ENCODE data around the gene PSD.

PSD gene

GRCh38 chr10:102384053-102384452, 34.5 kb downstream of the PSD start:
- Histone ChIP-seq H3K4me3 (ENCODE audit: insufficient read depth, low read depth, low read length) (no peak overlapping the region), H3K27me3 (ENCODE audit: control insufficient read depth, insufficient read depth, low read length, poor library complexity, severe bottlenecking) (peaks cover 3% of the 10 kb centered on the region), H3K4me1 (ENCODE audit: control insufficient read depth, insufficient read depth, low read length) (no peaks in the 10 kb centered on the region), H3K36me3 (ENCODE audit: control insufficient read depth, insufficient read depth, low read length) (peaks cover 28% of the 10 kb centered on the region), H3K9me3 (ENCODE audit: control insufficient read depth, low read length) (no peaks in the 10 kb centered on the region), H3K27ac (ENCODE audit: insufficient read depth, low read depth, low read length, poor library complexity, severe bottlenecking) (no peak overlapping the region)
- WGBS, 2 experiments: 55 to 58% methylated on average over 6 of the region's 6 CpGs

DNA sequence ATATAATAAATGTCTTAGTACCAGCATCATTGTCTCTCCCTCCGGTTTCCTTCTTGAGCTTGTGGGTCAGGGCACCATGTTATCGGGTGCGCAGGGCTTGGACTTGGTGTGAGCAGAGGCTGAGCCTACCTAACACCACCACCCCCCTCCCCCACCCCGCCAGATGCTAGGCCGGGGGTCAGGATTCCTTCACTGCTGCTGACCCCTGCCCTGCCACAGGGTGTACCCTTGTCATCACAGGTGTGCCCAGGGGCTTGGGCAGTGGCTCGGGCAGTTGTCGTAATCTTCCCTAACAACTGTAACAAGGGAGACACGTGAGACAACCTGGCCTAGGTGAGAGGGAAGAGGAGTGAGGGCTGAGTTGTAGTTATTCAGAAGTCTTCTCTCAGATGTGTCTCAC, 35.7 kb downstream of the PSD start:
- 91 to 95% methylated on average over 8 of the region's 8 CpGs for WGBS, 2 experiments
- Histone ChIP-seq H3K27ac (ENCODE audit: insufficient read depth, low read depth, low read length, poor library complexity, severe bottlenecking) (no peak overlapping the region), H3K4me1 (ENCODE audit: control insufficient read depth, insufficient read depth, low read length) (no peaks in the 10 kb centered on the region), H3K9me3 (ENCODE audit: control insufficient read depth, low read length) (no peaks in the 10 kb centered on the region), H3K4me3 (ENCODE audit: insufficient read depth, low read depth, low read length) (no peak overlapping the region), H3K27me3 (ENCODE audit: control insufficient read depth, insufficient read depth, low read length, poor library complexity, severe bottlenecking) (no peaks in the 10 kb centered on the region), H3K36me3 (ENCODE audit: control insufficient read depth, insufficient read depth, low read length) (peaks cover 32% of the 10 kb centered on the region)

DNA sequence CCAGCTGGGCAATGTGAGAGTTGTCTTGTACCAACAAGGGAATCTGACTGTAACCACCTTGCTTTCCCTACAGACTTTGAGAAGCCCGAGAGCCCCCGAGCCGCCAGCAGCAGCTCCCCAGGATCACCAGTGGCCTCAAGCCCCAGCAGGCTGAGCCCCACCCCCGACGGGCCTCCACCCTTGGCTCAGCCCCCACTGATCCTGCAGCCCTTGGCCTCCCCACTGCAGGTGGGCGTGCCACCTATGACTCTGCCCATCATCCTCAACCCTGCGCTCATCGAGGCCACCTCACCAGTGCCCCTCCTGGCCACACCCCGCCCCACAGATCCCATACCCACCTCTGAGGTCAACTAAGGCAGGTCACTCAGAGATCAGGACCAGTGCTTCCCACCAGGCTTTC, 36.6 kb downstream of the PSD start:
- H3K36me3 ChIP-seq (ENCODE audit: control insufficient read depth, insufficient read depth, low read length): peaks cover 32% of the 10 kb centered on the region

DNA sequence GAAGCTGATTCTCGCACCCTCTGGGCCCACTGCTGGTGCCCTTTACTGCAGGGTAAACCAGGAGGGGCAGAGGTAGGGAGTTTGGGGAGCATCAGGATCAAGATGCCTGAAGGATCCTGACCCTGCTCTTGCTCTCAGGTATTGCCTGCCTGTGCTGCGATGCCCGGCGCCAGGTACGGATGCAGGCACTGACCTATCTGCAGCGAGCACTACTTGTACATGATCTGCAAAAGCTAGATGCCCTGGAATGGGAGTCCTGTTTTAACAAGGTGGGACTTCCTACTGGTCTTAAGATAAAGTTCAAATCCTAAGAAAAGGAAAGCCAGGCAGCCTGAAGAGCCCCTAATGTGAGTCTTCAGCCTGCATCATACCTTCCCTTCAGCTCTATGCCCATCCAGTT, 39.2 kb downstream of the PSD start:
- Histone ChIP-seq H3K4me1 (ENCODE audit: control insufficient read depth, insufficient read depth, low read length) (no peaks in the 10 kb centered on the region), H3K36me3 (ENCODE audit: control insufficient read depth, insufficient read depth, low read length) (peaks cover 32% of the 10 kb centered on the region), H3K27ac (ENCODE audit: insufficient read depth, low read depth, low read length, poor library complexity, severe bottlenecking) (no peak overlapping the region), H3K4me3 (ENCODE audit: insufficient read depth, low read depth, low read length) (no peak overlapping the region), H3K27me3 (ENCODE audit: control insufficient read depth, insufficient read depth, low read length, poor library complexity, severe bottlenecking) (no peaks in the 10 kb centered on the region), H3K9me3 (ENCODE audit: control insufficient read depth, low read length) (no peaks in the 10 kb centered on the region)
- WGBS, 2 experiments: 96 to 99% methylated on average over 6 of the region's 6 CpGs

More for the DNA sequence above, 36.6 kb downstream of the PSD start:
- Histone ChIP-seq H3K4me1 (ENCODE audit: control insufficient read depth, insufficient read depth, low read length) (no peaks in the 10 kb centered on the region), H3K27me3 (ENCODE audit: control insufficient read depth, insufficient read depth, low read length, poor library complexity, severe bottlenecking) (no peaks in the 10 kb centered on the region), H3K4me3 (ENCODE audit: insufficient read depth, low read depth, low read length) (no peak overlapping the region), H3K27ac (ENCODE audit: insufficient read depth, low read depth, low read length, poor library complexity, severe bottlenecking) (no peak overlapping the region), H3K9me3 (ENCODE audit: control insufficient read depth, low read length) (no peaks in the 10 kb centered on the region)
- 94 to 96% methylated on average over 9 of the region's 9 CpGs for WGBS, 2 experiments

DNA sequence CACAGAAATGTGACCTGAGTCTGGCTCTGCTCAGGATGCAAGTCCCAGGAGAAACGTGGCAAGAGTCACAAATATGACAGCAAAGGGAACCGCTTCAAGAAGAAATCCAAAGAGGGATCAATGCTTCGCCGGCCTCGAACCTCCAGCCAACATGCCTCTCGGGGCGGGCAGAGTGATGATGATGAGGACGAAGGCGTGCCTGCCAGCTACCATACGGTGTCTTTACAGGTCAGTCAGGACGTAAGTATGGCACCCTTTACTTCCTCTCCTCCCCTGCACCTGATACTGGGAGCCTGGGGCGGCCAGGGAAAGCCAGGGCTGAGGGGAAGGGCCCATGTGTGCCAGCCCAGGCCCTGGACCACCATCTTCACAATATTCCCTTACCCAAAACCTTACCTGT, 41.7 kb downstream of the PSD start:
- WGBS, 2 experiments: 96 to 97% methylated on average over 12 of the region's 12 CpGs

GRCh38 chr10:102375867-102376266, 42.7 kb downstream of the PSD start:
- WGBS, 2 experiments: 92 to 95% methylated on average over 2 of the region's 2 CpGs
- Histone ChIP-seq H3K27me3 (ENCODE audit: control insufficient read depth, insufficient read depth, low read length, poor library complexity, severe bottlenecking) (no peaks in the 10 kb centered on the region), H3K27ac (ENCODE audit: insufficient read depth, low read depth, low read length, poor library complexity, severe bottlenecking) (no peak overlapping the region), H3K4me3 (ENCODE audit: insufficient read depth, low read depth, low read length) (no peak overlapping the region), H3K36me3 (ENCODE audit: control insufficient read depth, insufficient read depth, low read length) (peaks cover 23% of the 10 kb centered on the region), H3K4me1 (ENCODE audit: control insufficient read depth, insufficient read depth, low read length) (no peaks in the 10 kb centered on the region), H3K9me3 (ENCODE audit: control insufficient read depth, low read length) (no peaks in the 10 kb centered on the region)

More for the DNA sequence above, 41.7 kb downstream of the PSD start:
- Histone ChIP-seq H3K4me3 (ENCODE audit: insufficient read depth, low read depth, low read length) (no peak overlapping the region), H3K27me3 (ENCODE audit: control insufficient read depth, insufficient read depth, low read length, poor library complexity, severe bottlenecking) (no peaks in the 10 kb centered on the region), H3K36me3 (ENCODE audit: control insufficient read depth, insufficient read depth, low read length) (peaks cover 23% of the 10 kb centered on the region), H3K4me1 (ENCODE audit: control insufficient read depth, insufficient read depth, low read length) (no peaks in the 10 kb centered on the region), H3K9me3 (ENCODE audit: control insufficient read depth, low read length) (no peaks in the 10 kb centered on the region), H3K27ac (ENCODE audit: insufficient read depth, low read depth, low read length, poor library complexity, severe bottlenecking) (no peak overlapping the region)

- Histone ChIP-seq H3K4me3 (ENCODE audit: insufficient read depth, low read depth, low read length) (no peak overlapping the region), H3K27ac (ENCODE audit: insufficient read depth, low read depth, low read length, poor library complexity, severe bottlenecking) (no peak overlapping the region), H3K36me3 (ENCODE audit: control insufficient read depth, insufficient read depth, low read length) (peaks cover 29% of the 10 kb centered on the region), H3K4me1 (ENCODE audit: control insufficient read depth, insufficient read depth, low read length) (no peaks in the 10 kb centered on the region), H3K9me3 (ENCODE audit: control insufficient read depth, low read length) (no peaks in the 10 kb centered on the region), H3K27me3 (ENCODE audit: control insufficient read depth, insufficient read depth, low read length, poor library complexity, severe bottlenecking) (no peaks in the 10 kb centered on the region)
- WGBS, 2 experiments: 93% methylated on average over 7 of the region's 7 CpGs
Observed at GRCh38 chr10:102375250-102375649, 43.3 kb downstream of the PSD start.

- H3K4me3 ChIP-seq (ENCODE audit: insufficient read depth, low read depth, low read length): no peak overlapping the region
- H3K36me3 ChIP-seq (ENCODE audit: control insufficient read depth, insufficient read depth, low read length): peaks cover 48% of the 10 kb centered on the region
- H3K9me3 ChIP-seq (ENCODE audit: control insufficient read depth, low read length): no peaks in the 10 kb centered on the region
- no peaks in the 10 kb centered on the region for H3K4me1 ChIP-seq (ENCODE audit: control insufficient read depth, insufficient read depth, low read length)
- WGBS, 2 experiments: 93 to 96% methylated on average over 2 of the region's 2 CpGs
- no peak overlapping the region for H3K27ac ChIP-seq (ENCODE audit: insufficient read depth, low read depth, low read length, poor library complexity, severe bottlenecking)
- H3K27me3 ChIP-seq (ENCODE audit: control insufficient read depth, insufficient read depth, low read length, poor library complexity, severe bottlenecking): no peaks in the 10 kb centered on the region
Observed at GRCh38 chr10:102371295-102371694, 47.3 kb downstream of the PSD start.

DNA sequence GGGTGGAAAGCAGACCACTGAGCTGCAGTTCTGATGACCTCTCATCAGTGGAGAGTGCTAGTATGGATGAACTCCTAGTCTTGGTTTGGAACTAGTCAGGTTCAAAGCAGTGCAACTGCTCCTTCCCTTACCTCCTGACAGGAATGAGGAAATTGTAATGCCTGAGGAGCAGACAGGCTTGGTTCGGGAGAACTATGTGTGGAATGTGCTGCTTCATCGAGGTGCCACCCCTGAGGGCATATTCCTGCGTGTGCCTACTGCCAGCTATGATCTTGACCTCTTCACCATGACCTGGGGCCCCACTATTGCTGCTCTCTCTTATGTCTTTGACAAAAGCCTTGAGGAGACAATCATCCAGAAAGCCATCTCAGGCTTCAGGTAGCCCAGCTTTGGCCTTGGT, 50.5 kb downstream of the PSD start:
- H3K27me3 ChIP-seq (ENCODE audit: control insufficient read depth, insufficient read depth, low read length, poor library complexity, severe bottlenecking): no peaks in the 10 kb centered on the region
- no peaks in the 10 kb centered on the region for H3K9me3 ChIP-seq (ENCODE audit: control insufficient read depth, low read length)
- no peaks in the 10 kb centered on the region for H3K4me1 ChIP-seq (ENCODE audit: control insufficient read depth, insufficient read depth, low read length)
- WGBS, 2 experiments: 91 to 92% methylated on average over 3 of the region's 3 CpGs
- no peak overlapping the region for H3K27ac ChIP-seq (ENCODE audit: insufficient read depth, low read depth, low read length, poor library complexity, severe bottlenecking)
- no peak overlapping the region for H3K4me3 ChIP-seq (ENCODE audit: insufficient read depth, low read depth, low read length)
- H3K36me3 ChIP-seq (ENCODE audit: control insufficient read depth, insufficient read depth, low read length): peaks cover 52% of the 10 kb centered on the region

DNA sequence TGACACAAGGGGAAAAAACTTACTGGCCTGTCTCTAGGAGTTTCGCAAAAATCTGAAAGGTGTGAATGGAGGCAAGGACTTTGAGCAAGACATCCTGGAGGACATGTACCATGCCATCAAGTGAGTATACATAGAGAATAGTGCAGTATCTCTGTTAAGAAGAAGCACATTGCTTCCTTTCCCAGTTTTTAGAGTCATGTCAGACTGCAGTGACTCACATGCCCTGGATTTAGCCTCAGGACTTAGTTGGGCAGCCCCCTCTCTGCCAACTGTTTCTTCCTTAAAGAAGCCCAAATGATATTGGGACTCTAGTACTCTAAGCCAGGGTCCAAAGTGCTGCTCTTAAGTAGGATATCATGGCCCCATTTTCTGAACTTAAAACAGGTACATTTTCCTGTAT, 51.1 kb downstream of the PSD start:
- no peaks in the 10 kb centered on the region for H3K9me3 ChIP-seq (ENCODE audit: control insufficient read depth, low read length)
- 93 to 94% methylated on average over 1 of the region's 1 CpG for WGBS, 2 experiments

DNA sequence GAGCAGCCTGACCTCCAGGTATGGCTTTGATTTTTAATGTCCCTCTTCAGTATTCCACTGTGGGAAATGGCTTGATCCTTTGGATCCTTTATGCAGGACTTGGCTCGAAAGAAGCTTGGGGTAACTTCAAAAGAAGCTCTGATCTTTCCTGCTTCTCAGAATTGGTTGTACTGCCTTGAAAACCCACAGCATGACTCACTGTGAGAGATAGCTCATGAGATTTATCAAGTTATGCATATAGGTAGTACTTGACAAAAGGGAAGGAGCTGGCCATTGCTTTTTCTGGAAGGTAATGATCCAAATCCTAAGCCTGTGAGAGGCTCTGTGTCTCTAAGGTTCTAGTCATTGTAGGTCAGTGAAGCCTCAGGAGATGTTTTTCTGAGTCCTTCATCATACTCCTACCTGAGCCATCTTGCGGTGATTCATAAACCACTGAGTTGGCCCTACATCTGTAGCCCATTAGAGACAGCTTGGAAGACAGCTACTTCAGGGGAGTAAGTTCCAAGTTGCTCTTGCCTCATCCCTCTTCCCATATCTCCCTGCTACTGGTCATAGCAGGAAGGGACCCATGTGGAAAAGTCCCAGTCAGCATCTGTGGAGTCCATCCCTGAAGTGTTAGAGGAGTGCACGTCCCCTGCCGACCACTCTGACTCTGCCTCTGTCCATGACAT, 59.7 kb downstream of the PSD start:
- WGBS, 2 experiments: 94 to 98% methylated on average over 4 of the region's 4 CpGs
- Histone ChIP-seq H3K36me3 (ENCODE audit: control insufficient read depth, insufficient read depth, low read length) (peaks cover 39% of the 10 kb centered on the region), H3K4me3 (ENCODE audit: insufficient read depth, low read depth, low read length) (no peak overlapping the region)

More for the DNA sequence above, 51.1 kb downstream of the PSD start:
- no peak overlapping the region for H3K4me3 ChIP-seq (ENCODE audit: insufficient read depth, low read depth, low read length)
- no peaks in the 10 kb centered on the region for H3K4me1 ChIP-seq (ENCODE audit: control insufficient read depth, insufficient read depth, low read length)
- no peak overlapping the region for H3K27ac ChIP-seq (ENCODE audit: insufficient read depth, low read depth, low read length, poor library complexity, severe bottlenecking)
- H3K27me3 ChIP-seq (ENCODE audit: control insufficient read depth, insufficient read depth, low read length, poor library complexity, severe bottlenecking): no peaks in the 10 kb centered on the region
- peaks cover 52% of the 10 kb centered on the region for H3K36me3 ChIP-seq (ENCODE audit: control insufficient read depth, insufficient read depth, low read length)

More for the DNA sequence above, 59.7 kb downstream of the PSD start:
- H3K9me3 ChIP-seq (ENCODE audit: control insufficient read depth, low read length): no peaks in the 10 kb centered on the region
- no peak overlapping the region for H3K27ac ChIP-seq (ENCODE audit: insufficient read depth, low read depth, low read length, poor library complexity, severe bottlenecking)
- no peaks in the 10 kb centered on the region for H3K4me1 ChIP-seq (ENCODE audit: control insufficient read depth, insufficient read depth, low read length)
- H3K27me3 ChIP-seq (ENCODE audit: control insufficient read depth, insufficient read depth, low read length, poor library complexity, severe bottlenecking): no peaks in the 10 kb centered on the region
